T-cell (primary cell): ENCODE measurements around the gene CXADR. TPM values are rescaled to one million over a fixed set of nuclear protein-coding genes. Genes with fewer than 3 reads are reported as not detected.

ENCODE experiments used
- ATAC-seq, 4 experiments: fragments of 200-7000 bp in 3 of 4; fragments of 150-1000 bp in 1 of 4; cut with Tn5 transposase; replicated peaks in 1 of 4; 1 replicate in 3 of 4; 2 replicates in 1 of 4; pipeline ENCODE4 v1.10.0; 2021; ENCODE audit warnings: moderate library complexity in 3 of 4, mild to moderate bottlenecking in 2 of 4, moderate number of reproducible peaks in 1 of 4
- CTCF ChIA-PET, 2 donors: fragments of 300-600 bp; sonication (Branson Sonifier 250); formaldehyde crosslinking; loops; one replicate each; lab custom pipeline; 2022; ENCODE audit warnings: antibody characterized with exemption in 2 of 2; lab: Charles Lee
- POLR2A ChIA-PET, 2 donors: fragments of 300-600 bp; sonication (Branson Sonifier 250); formaldehyde crosslinking; loops; one replicate each; lab custom pipeline; 2022; ENCODE audit warnings: antibody characterized with exemption in 2 of 2; lab: Charles Lee
- DNase-seq, 35 experiments: peaks; one replicate each; pipeline versions ENCODE4 v3.0.0 to v3.0.0-alpha.2; 2013 to 2023
- H3K27ac ChIP-seq: one replicate; pipeline ENCODE4 v1.5.1; 2013; ENCODE audit warnings: low read length
- H3K27me3 ChIP-seq, 2 experiments: replicated peaks in 1 of 2; 1 replicate in 1 of 2; 2 replicates in 1 of 2; pipeline versions ENCODE4 v1.6.1 to v1.7.0; 2013; ENCODE audit warnings: low read length in 1 of 2, mixed read lengths in 1 of 2; ENCODE audit not compliant: control insufficient read depth in 2 of 2, insufficient read depth in 2 of 2; ENCODE audit errors: extremely low read depth in 1 of 2
- H3K36me3 ChIP-seq, 2 donors: 1 replicate in 1 of 2; 2 replicates in 1 of 2; pipeline versions ENCODE4 v1.6.1 to v1.7.0; 2013; ENCODE audit warnings: low read length in 1 of 2; ENCODE audit not compliant: control insufficient read depth in 2 of 2, insufficient read depth in 1 of 2; ENCODE audit errors: extremely low read depth in 1 of 2
- H3K4me1 ChIP-seq, 2 experiments: 1 replicate in 1 of 2; 2 replicates in 1 of 2; pipeline versions ENCODE4 v1.6.1 to v1.7.0; 2013; ENCODE audit warnings: low read length in 2 of 2, mixed read lengths in 1 of 2; ENCODE audit not compliant: insufficient read depth in 2 of 2, control insufficient read depth in 1 of 2; ENCODE audit errors: extremely low read depth in 1 of 2
- H3K4me3 ChIP-seq, 2 donors: 1 replicate in 1 of 2; 2 replicates in 1 of 2; pipeline versions ENCODE4 v1.5.1 to v1.7.0; 2013; ENCODE audit warnings: mild to moderate bottlenecking in 2 of 2, low read length in 1 of 2, moderate library complexity in 1 of 2; ENCODE audit not compliant: control insufficient read depth in 1 of 2; ENCODE audit errors: extremely low read depth in 1 of 2
- H3K9me3 ChIP-seq: 2 replicates; pipeline ENCODE4 v1.7.0; 2013
- H3K27ac Mint-ChIP-seq, 2 donors: one replicate each; pipeline ENCODE4 v1.8.0; 2020 to 2021; ENCODE audit warnings: mild to moderate bottlenecking in 2 of 2, mixed read lengths in 2 of 2
- H3K27me3 Mint-ChIP-seq, 2 donors: one replicate each; pipeline ENCODE4 v1.8.0; 2021 to 2022; ENCODE audit warnings: mixed read lengths in 2 of 2
- H3K36me3 Mint-ChIP-seq: one replicate; pipeline ENCODE4 v1.8.0; 2021; ENCODE audit warnings: mixed read lengths
- H3K4me1 Mint-ChIP-seq, 3 donors: one replicate each; pipeline ENCODE4 v1.8.0; 2020 to 2022; ENCODE audit warnings: mixed read lengths in 3 of 3, mild to moderate bottlenecking in 1 of 3
- H3K4me3 Mint-ChIP-seq, 3 donors: one replicate each; pipeline ENCODE4 v1.8.0; 2020 to 2022; ENCODE audit warnings: mild to moderate bottlenecking in 3 of 3, mixed read lengths in 3 of 3, moderate library complexity in 3 of 3
- H3K9me3 Mint-ChIP-seq, 3 donors: one replicate each; pipeline ENCODE4 v1.8.0; 2020 to 2022; ENCODE audit warnings: mixed read lengths in 3 of 3
- WGBS: methylation state at CpG from one replicate; pipeline ENCODE4 v1.1.5; 2013; ENCODE audit warnings: missing lambda C conversion rate; ENCODE audit not compliant: insufficient coverage; 5-methylcytosine and 5-hydroxymethylcytosine counted together
- total RNA-seq, 35 experiments: library from RNA in 6 of 35; stranded (reverse) in 6 of 35; fragments of 120-200 nt in 1 of 35; gene quantifications; one replicate each; pipeline versions ENCODE4 v1.2.1 to v1.2.4 and lab custom pipeline; 2013 to 2026

The CXADR gene
- total RNA-seq, 5 donors from 2014 or later (not counting 1 experiment from before 2014, with no cell fraction given): 0.35 to 0.95 (median 0.82) TPM

- H3K9me3 Mint-ChIP-seq: no peaks in the 10 kb centered on the region
- no CpG with 5 or more reads among the region's 1 CpG for WGBS
- H3K4me3 Mint-ChIP-seq: no peak overlapping the region
- POLR2A ChIA-PET: interaction anchor here in 1 of 2 donors (0.6 kb wide), 1 partner anchor 50 kb away, joined by 7 read pairs; no protein-coding TSS in a partner anchor
- DNase-seq: no peak
- CTCF ChIA-PET: no interaction called here
- no peak for ATAC-seq
- H3K9me3 ChIP-seq: no peaks in the 10 kb centered on the region
- no peaks in the 10 kb centered on the region for H3K36me3 ChIP-seq
- H3K27me3 Mint-ChIP-seq: peaks cover 7 to 8% of the 10 kb centered on the region in 2 donors
- no peak overlapping the region for H3K4me3 ChIP-seq
- H3K27me3 ChIP-seq: peaks cover 0 to 8% of the 10 kb centered on the region in 2 experiments
- H3K27ac Mint-ChIP-seq: no peak overlapping the region
- H3K27ac ChIP-seq: no peak overlapping the region
- no peaks in the 10 kb centered on the region for H3K4me1 ChIP-seq
- H3K4me1 Mint-ChIP-seq: no peaks in the 10 kb centered on the region
- H3K36me3 Mint-ChIP-seq: no peaks in the 10 kb centered on the region
Observed at GRCh38 chr21:17577701-17578100, 64.9 kb downstream of the CXADR start.

GRCh38 chr21:17578162-17578561 lies 65.3 kb downstream of the CXADR start:
- Histone ChIP-seq H3K9me3 (no peaks in the 10 kb centered on the region), H3K27me3 (peaks cover 0 to 8% of the 10 kb centered on the region in 2 experiments), H3K36me3 (no peaks in the 10 kb centered on the region), H3K4me1 (no peaks in the 10 kb centered on the region), H3K27ac (no peak overlapping the region), H3K4me3 (no peak overlapping the region)
- CTCF ChIA-PET: no interaction called here
- WGBS: no CpG with 5 or more reads among the region's 2 CpGs
- Mint-ChIP-seq H3K4me1 (no peaks in the 10 kb centered on the region), H3K27ac (no peak overlapping the region), H3K4me3 (no peak overlapping the region), H3K36me3 (no peaks in the 10 kb centered on the region), H3K27me3 (peaks cover 4 to 6% of the 10 kb centered on the region in 2 donors), H3K9me3 (no peaks in the 10 kb centered on the region)
- POLR2A ChIA-PET: no interaction called here
- ATAC-seq: no peak
- no peak for DNase-seq

GRCh38 chr21:17578876-17579275 lies 66.0 kb downstream of the CXADR start:
- no peak for DNase-seq
- H3K4me1 ChIP-seq: no peaks in the 10 kb centered on the region
- H3K4me3 ChIP-seq: no peak overlapping the region
- no peaks in the 10 kb centered on the region for H3K9me3 ChIP-seq
- H3K27ac ChIP-seq: no peak overlapping the region
- Mint-ChIP-seq H3K9me3 (no peaks in the 10 kb centered on the region), H3K4me3 (no peak overlapping the region), H3K4me1 (no peaks in the 10 kb centered on the region), H3K27ac (no peak overlapping the region), H3K36me3 (no peaks in the 10 kb centered on the region), H3K27me3 (peaks cover 3% of the 10 kb centered on the region in 2 donors)
- ATAC-seq: no peak
- H3K27me3 ChIP-seq: peaks cover 0 to 4% of the 10 kb centered on the region in 2 experiments
- 86% methylated on average over 1 of the region's 2 CpGs for WGBS
- ChIA-PET POLR2A (interaction anchor here in 1 of 2 donors (0.6 kb wide), 1 partner anchor 205 kb away, joined by 12 read pairs; no protein-coding TSS in a partner anchor), CTCF (interaction anchor here in 1 of 2 donors (0.6 kb wide), 1 partner anchor 192 kb away, joined by 10 read pairs; no protein-coding TSS in a partner anchor)
- no peaks in the 10 kb centered on the region for H3K36me3 ChIP-seq

- Mint-ChIP-seq H3K27me3 (no peaks in the 10 kb centered on the region), H3K4me1 (no peaks in the 10 kb centered on the region), H3K9me3 (no peaks in the 10 kb centered on the region), H3K4me3 (no peak overlapping the region), H3K27ac (no peak overlapping the region), H3K36me3 (no peaks in the 10 kb centered on the region)
- H3K36me3 ChIP-seq: no peaks in the 10 kb centered on the region
- H3K9me3 ChIP-seq: no peaks in the 10 kb centered on the region
- H3K27ac ChIP-seq: no peak overlapping the region
- ATAC-seq (no peak), DNase-seq (no peak)
- H3K27me3 ChIP-seq: peaks cover 0 to under 1% of the 10 kb centered on the region in 2 experiments
- 87% methylated on average over 6 of the region's 8 CpGs for WGBS
- no peaks in the 10 kb centered on the region for H3K4me1 ChIP-seq
- CTCF ChIA-PET: interaction anchor here in 1 of 2 donors (1.3 kb wide), 1 partner anchor 194 kb away, joined by 3 read pairs; no protein-coding TSS in a partner anchor
- H3K4me3 ChIP-seq: no peak overlapping the region
- POLR2A ChIA-PET: no interaction called here
Observed at GRCh38 chr21:17580319-17580718, 67.5 kb downstream of the CXADR start.

GRCh38 chr21:17583898-17584297 lies 71.1 kb downstream of the CXADR start:
- Histone ChIP-seq H3K9me3 (no peaks in the 10 kb centered on the region), H3K27me3 (no peaks in the 10 kb centered on the region), H3K36me3 (no peaks in the 10 kb centered on the region), H3K27ac (no peak overlapping the region), H3K4me1 (no peaks in the 10 kb centered on the region), H3K4me3 (no peak overlapping the region)
- H3K4me1 Mint-ChIP-seq: no peaks in the 10 kb centered on the region
- WGBS: 92% methylated on average over 2 of the region's 3 CpGs
- no peak overlapping the region for H3K4me3 Mint-ChIP-seq
- DNase-seq (no peak), ATAC-seq (no peak)
- no peaks in the 10 kb centered on the region for H3K36me3 Mint-ChIP-seq
- H3K27ac Mint-ChIP-seq: no peak overlapping the region
- ChIA-PET POLR2A (no interaction called here), CTCF (interaction anchor here (1.7 to 2.7 kb wide), 3 partner anchors 26 to 197 kb away, joined by 5 to 79 read pairs (median 38); no protein-coding TSS in a partner anchor)
- no peaks in the 10 kb centered on the region for H3K9me3 Mint-ChIP-seq
- no peaks in the 10 kb centered on the region for H3K27me3 Mint-ChIP-seq

GRCh38 chr21:17585875-17586450 lies 73.1 kb downstream of the CXADR start:
- WGBS: no CpG with 5 or more reads among the region's 3 CpGs
- no peak overlapping the region for H3K27ac ChIP-seq
- H3K36me3 ChIP-seq: no peaks in the 10 kb centered on the region
- peak in 2 of 4 experiments; percentile 50 to 66 for ATAC-seq
- no peak overlapping the region for H3K4me3 ChIP-seq
- no peaks in the 10 kb centered on the region for H3K4me1 Mint-ChIP-seq
- H3K36me3 Mint-ChIP-seq: peaks cover 5% of the 10 kb centered on the region
- H3K4me1 ChIP-seq: no peaks in the 10 kb centered on the region
- CTCF ChIA-PET: interaction anchor here (0.6 to 2.7 kb wide), 12 partner anchors 13 to 235 kb away, joined by 3 to 79 read pairs (median 4); no protein-coding TSS in a partner anchor
- POLR2A ChIA-PET: interaction anchor here in 1 of 2 donors (0.6 kb wide), 1 partner anchor 11 kb away, joined by 5 read pairs; no protein-coding TSS in a partner anchor
- DNase-seq: peak in 3 of 35 experiments; percentile 2 to 64 (median 21)
- H3K9me3 ChIP-seq: no peaks in the 10 kb centered on the region
- no peak overlapping the region for H3K4me3 Mint-ChIP-seq
- no peak overlapping the region for H3K27ac Mint-ChIP-seq
- no peaks in the 10 kb centered on the region for H3K27me3 ChIP-seq
- H3K9me3 Mint-ChIP-seq: no peaks in the 10 kb centered on the region
- H3K27me3 Mint-ChIP-seq: no peaks in the 10 kb centered on the region
